HL-60 (cell line): Measurements from ENCODE around the gene MPEG1.

Source experiments
- DNase-seq, 2 experiments: peaks; one replicate each; pipeline ENCODE4 v3.0.0-alpha.2; 2010 to 2020; ENCODE audit warnings: low read depth in 1 of 2, low spot score in 1 of 2
- H3K27ac ChIP-seq: fragments of 250-450 bp; sonication (Bioruptor Pico); replicated peaks from 2 replicates; pipeline ENCODE4 v1.5.1; 2020; ENCODE audit warnings: mild to moderate bottlenecking, moderate library complexity
- H3K27me3 ChIP-seq: fragments of 250-450 bp; sonication (Bioruptor Pico); 2 replicates; pipeline ENCODE4 v1.5.1; 2021; ENCODE audit warnings: mild to moderate bottlenecking, moderate library complexity; ENCODE audit not compliant: insufficient read depth, poor library complexity, severe bottlenecking
- H3K4me3 ChIP-seq: replicated peaks from 2 replicates; pipeline ENCODE4 v1.5.1; 2011; ENCODE audit warnings: mild to moderate bottlenecking, control low read depth, low read length; ENCODE audit not compliant: insufficient read depth
- GABPA ChIP-seq: IDR thresholded peaks from 2 replicates; pipeline ENCODE4 v1.6.1; 2012; ENCODE audit warnings: low read depth
- POLR2AphosphoS5 ChIP-seq: IDR thresholded peaks from 2 replicates; pipeline ENCODE4 v1.6.1; 2012; ENCODE audit warnings: low read depth
- SPI1 ChIP-seq: IDR thresholded peaks from 2 replicates; pipeline ENCODE4 v1.6.1; 2012; ENCODE audit warnings: low read depth, mild to moderate bottlenecking, borderline replicate concordance
- TF ChIP-seq, protein P1 (sequence below): IDR thresholded peaks from 2 replicates; pipeline ENCODE4 v1.6.1; 2012; ENCODE audit warnings: low read depth; ENCODE audit not compliant: insufficient replicate concordance
- TF ChIP-seq, protein P2 (sequence below): IDR thresholded peaks from one replicate; pipeline ENCODE4 v1.5.1; 2011; ENCODE audit warnings: low read length, control low read depth, inconsistent platforms; ENCODE audit not compliant: insufficient read depth

Gene MPEG1

DNA sequence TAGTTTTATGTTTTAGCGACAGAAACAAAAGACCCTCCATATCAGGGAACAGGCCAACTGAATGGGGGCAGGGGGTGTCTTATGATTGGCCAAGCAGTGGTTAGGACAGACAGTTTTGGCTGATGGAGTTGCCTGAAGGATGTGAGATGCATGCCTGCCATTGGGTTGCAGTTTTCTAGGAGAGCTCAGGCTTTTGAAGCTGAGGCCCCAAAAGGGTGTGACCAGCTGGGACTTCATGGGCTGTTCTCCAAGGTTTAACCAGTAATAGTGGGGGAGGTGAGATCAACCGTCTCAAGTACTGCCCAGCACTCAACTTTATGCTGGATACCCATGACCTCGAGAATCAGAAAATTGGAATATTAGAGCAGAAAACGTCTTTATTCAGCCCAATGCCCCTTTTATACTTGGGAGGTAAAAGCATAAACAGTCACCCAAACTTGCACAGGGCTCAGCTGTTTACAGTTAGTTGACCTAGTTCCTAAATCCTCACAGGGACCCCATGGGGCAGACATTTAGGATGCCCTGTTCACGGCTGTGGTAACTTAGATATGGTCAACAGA, 27.3 kb downstream of the MPEG1 start:
- H3K4me3 ChIP-seq: no peak overlapping the region
- no peak for TF ChIP-seq SPI1
- TF ChIP-seq, protein P1, sequence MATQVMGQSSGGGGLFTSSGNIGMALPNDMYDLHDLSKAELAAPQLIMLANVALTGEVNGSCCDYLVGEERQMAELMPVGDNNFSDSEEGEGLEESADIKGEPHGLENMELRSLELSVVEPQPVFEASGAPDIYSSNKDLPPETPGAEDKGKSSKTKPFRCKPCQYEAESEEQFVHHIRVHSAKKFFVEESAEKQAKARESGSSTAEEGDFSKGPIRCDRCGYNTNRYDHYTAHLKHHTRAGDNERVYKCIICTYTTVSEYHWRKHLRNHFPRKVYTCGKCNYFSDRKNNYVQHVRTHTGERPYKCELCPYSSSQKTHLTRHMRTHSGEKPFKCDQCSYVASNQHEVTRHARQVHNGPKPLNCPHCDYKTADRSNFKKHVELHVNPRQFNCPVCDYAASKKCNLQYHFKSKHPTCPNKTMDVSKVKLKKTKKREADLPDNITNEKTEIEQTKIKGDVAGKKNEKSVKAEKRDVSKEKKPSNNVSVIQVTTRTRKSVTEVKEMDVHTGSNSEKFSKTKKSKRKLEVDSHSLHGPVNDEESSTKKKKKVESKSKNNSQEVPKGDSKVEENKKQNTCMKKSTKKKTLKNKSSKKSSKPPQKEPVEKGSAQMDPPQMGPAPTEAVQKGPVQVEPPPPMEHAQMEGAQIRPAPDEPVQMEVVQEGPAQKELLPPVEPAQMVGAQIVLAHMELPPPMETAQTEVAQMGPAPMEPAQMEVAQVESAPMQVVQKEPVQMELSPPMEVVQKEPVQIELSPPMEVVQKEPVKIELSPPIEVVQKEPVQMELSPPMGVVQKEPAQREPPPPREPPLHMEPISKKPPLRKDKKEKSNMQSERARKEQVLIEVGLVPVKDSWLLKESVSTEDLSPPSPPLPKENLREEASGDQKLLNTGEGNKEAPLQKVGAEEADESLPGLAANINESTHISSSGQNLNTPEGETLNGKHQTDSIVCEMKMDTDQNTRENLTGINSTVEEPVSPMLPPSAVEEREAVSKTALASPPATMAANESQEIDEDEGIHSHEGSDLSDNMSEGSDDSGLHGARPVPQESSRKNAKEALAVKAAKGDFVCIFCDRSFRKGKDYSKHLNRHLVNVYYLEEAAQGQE: no peak
- no peak for TF ChIP-seq GABPA
- TF ChIP-seq, protein P2, sequence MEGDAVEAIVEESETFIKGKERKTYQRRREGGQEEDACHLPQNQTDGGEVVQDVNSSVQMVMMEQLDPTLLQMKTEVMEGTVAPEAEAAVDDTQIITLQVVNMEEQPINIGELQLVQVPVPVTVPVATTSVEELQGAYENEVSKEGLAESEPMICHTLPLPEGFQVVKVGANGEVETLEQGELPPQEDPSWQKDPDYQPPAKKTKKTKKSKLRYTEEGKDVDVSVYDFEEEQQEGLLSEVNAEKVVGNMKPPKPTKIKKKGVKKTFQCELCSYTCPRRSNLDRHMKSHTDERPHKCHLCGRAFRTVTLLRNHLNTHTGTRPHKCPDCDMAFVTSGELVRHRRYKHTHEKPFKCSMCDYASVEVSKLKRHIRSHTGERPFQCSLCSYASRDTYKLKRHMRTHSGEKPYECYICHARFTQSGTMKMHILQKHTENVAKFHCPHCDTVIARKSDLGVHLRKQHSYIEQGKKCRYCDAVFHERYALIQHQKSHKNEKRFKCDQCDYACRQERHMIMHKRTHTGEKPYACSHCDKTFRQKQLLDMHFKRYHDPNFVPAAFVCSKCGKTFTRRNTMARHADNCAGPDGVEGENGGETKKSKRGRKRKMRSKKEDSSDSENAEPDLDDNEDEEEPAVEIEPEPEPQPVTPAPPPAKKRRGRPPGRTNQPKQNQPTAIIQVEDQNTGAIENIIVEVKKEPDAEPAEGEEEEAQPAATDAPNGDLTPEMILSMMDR: no peak
- no peak for TF ChIP-seq POLR2AphosphoS5
- DNase-seq: no peak
- no peak overlapping the region for H3K27ac ChIP-seq
- H3K27me3 ChIP-seq: no peaks in the 10 kb centered on the region

GRCh38 chr11:59184691-59185339, 27.9 kb downstream of the MPEG1 start:
- Histone ChIP-seq H3K27ac (no peak overlapping the region), H3K4me3 (no peak overlapping the region), H3K27me3 (no peaks in the 10 kb centered on the region)
- no peak for TF ChIP-seq POLR2AphosphoS5
- TF ChIP-seq, protein P1: no peak
- no peak for TF ChIP-seq SPI1
- no peak for TF ChIP-seq GABPA
- TF ChIP-seq, protein P2: no peak
- DNase-seq: no peak

DNA sequence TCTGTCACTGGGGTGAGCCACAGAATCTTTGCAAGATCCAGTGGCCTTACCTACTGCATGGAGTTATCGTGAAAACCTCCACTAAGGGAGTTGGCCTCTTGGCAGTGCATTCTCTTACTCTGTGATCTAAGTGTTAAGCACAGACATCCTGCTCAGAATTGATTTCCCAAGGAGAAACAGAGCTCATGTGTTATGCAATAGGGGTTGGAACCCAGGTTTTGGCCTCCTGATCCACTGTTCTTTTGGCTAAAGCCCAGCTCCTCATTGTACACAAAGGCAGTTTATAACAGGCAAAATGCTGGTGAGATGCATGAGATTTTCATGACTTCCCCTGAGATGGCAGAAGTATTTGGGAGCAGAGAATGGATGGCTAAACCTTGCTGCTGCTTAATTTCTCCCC, 29.0 kb downstream of the MPEG1 start:
- no peak for TF ChIP-seq SPI1
- TF ChIP-seq POLR2AphosphoS5: no peak
- TF ChIP-seq, protein P1: no peak
- TF ChIP-seq, protein P2: no peak
- TF ChIP-seq GABPA: no peak
- H3K27ac ChIP-seq: no peak overlapping the region
- no peaks in the 10 kb centered on the region for H3K27me3 ChIP-seq
- DNase-seq: no peak
- H3K4me3 ChIP-seq: no peak overlapping the region
